GM12873 (cell line): Measurements from ENCODE around the gene MRPS31.
A peak's percentile ranks its signal among the peaks of the same experiment; 100 is the strongest.

Source experiments
- CTCF ChIP-seq: IDR thresholded peaks from 2 replicates; pipeline ENCODE4 v1.5.1; 2012; ENCODE audit warnings: low read depth, mild to moderate bottlenecking, moderate library complexity, low read length, control low read depth; ENCODE audit not compliant: insufficient read depth; ENCODE audit errors: missing control alignments

Gene MRPS31

GRCh38 chr13:40770934-40771618, at the start of gene MRPS31:
MRPS31 (minus strand) TSS chr13:40771190; CDS start chr13:40771136, 54 bp downstream.
- TF ChIP-seq CTCF = no peak

DNA sequence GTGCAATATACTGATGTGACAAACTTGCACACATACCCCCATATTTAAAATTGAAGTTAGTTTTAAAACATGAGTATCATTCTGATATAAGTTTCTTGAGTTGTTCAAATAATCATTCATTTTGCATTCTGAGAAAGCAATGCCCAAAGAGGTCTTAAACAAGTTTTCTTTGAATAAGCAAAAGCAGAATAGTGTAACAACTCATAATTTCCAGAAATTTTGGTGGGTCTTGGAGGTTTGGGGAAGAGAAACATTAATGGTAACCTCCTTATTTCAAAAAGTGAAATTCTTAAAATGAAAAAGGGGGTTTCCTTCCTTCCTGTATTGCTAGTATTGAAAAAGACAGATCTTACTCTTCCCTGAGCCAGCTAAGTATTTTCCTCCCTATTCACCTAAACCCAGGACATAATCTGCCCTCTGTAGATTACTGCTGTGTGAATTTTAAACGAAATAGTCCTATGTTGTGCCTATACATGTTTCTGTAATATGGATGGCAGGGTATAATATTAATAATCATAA, 48.9 kb upstream of the MRPS31 start:
- no peak for TF ChIP-seq CTCF

- TF ChIP-seq CTCF = no peak
Observed at GRCh38 chr13:40818926-40819325, 47.9 kb upstream of the MRPS31 start.

DNA sequence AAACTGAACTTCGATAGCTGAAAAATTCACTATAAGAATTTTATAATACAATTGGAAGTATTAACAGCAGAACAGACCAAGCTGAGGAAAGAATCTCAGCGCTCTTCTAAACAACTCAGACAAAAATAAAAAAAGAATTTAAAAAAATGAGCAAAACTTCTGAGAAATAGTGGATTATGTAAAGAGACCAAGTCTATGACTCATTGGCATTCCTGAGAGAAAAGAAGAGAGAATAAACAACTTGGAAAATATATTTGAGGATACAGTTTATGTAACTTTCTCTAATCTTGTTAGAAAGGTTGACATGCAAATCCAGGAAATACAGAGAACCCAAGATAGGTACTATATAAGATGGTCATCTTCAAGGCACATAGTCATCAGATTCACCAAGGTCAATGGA, 43.8 kb upstream of the MRPS31 start:
- no peak for TF ChIP-seq CTCF

GRCh38 chr13:40813667-40814454, 42.9 kb upstream of the MRPS31 start:
- TF ChIP-seq CTCF = peak; percentile 76

- no peak for TF ChIP-seq CTCF
Observed at GRCh38 chr13:40812724-40813445, 41.9 kb upstream of the MRPS31 start.

DNA sequence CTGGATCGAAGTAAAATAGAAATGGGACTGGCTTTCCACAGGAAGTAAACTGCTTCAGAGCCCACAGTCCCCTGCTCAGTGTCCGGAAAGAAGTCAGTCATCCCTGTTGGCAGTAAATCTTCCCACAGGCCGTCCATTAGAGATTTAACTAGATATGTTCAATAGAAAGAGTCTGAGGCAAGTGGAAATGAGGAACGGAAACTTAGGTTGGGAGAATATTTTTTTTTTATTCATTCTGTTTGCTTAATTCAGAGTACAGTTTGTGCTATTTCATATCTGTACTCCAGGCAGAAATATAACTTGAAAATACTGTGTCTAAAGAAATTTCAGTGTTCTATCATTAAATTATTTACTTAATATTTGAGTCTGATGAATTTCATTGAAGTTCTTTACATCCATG, 41.1 kb upstream of the MRPS31 start:
- no peak for TF ChIP-seq CTCF
